Lung microvascular endothelial cell (primary cell): ENCODE data around the gene LIAS. TPM values are rescaled to one million over a fixed set of nuclear protein-coding genes. Genes with fewer than 3 reads are reported as not detected.
"Not testable (repeated sequence)": the region's sequence is repeated elsewhere in the genome, so short reads cannot be mapped to it uniquely, and the experiment has no call there.

Experiments
- DNase-seq, 2 donors: peaks; one replicate each; pipeline versions ENCODE4 v3.0.0 to v3.0.0-alpha.2; 2010; ENCODE audit warnings: low read depth in 2 of 2
- total RNA-seq: library from RNA; depleted of rRNA; stranded (reverse); fragments of >200 nt; gene quantifications from 2 replicates; pipeline ENCODE4 v1.2.1, GENCODE V29; 2014

Gene LIAS
- total RNA-seq, 1 donor from 2014 or later = 2.6 TPM

DNA sequence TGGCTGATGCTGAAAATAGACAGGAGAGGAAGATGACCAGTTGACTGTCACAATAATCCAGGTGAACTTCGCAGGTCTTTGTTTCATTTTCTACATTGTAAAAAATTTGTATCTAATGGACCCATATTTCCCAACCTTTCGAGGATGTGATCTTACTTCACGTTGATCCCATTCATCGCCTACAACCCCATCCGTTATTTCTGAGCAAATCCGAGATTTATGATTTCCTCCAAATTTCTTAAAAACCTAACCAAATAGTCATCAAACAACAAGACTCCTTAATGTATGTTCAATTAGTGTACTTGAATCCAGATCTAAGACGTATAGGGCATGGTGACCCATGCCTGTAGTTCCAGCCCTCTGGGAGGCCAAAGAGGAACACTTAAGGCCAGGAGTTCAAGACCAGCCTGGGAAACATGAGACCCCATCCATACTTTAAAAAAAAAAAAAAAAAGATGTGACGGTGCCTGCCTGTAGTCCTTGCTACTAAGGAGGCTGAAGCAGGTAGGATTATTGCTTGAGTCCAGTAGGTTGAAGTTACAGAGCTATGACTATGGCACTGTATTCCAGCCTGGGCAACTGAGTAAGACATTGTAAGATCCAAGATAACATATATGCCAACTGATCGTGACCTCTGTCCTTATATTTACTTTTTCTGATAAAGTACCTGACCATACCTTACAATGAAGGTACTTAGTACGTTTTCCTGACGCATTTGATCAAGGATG is 5.8 kb upstream of the LIAS start:
- no peak for DNase-seq

DNA sequence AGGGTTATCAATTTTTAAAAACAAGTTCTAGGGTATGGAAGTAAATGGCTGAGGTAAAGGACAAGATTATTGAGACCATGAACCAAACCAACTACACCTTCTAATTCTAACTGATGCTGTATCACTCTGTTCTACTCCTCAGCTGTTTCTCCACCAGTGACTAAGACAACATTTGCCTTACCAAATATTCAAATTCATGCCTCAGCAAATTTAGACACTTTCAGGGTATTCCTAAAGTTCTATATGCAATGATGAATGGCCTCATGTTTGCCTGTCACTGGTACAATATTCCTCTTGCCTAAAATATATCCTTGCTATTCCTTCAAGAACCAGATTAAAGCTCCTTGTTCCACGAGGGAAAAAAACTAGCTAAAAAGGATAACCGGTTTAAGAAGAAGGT is 5.1 kb upstream of the LIAS start:
- no peak for DNase-seq

DNA sequence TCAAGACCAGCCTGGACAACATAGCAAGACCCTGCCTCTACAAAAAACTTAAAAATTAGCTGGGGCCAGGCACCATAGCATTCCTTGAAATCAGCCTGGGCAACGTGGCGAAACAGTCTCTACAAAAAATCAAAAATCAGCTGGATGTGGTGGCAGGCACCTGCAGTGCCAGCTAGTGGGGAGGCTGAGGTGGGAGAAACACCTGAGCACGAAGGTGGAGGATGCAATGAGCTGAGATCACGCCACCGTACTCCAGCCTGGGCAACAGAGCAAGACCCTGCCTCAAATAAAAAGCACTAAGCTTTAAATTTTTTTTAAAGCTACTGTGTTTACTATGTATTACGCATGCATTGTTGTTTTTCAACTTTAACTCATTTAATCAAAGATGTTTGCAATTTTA is 3.4 kb upstream of the LIAS start:
- no peak for DNase-seq

DNA sequence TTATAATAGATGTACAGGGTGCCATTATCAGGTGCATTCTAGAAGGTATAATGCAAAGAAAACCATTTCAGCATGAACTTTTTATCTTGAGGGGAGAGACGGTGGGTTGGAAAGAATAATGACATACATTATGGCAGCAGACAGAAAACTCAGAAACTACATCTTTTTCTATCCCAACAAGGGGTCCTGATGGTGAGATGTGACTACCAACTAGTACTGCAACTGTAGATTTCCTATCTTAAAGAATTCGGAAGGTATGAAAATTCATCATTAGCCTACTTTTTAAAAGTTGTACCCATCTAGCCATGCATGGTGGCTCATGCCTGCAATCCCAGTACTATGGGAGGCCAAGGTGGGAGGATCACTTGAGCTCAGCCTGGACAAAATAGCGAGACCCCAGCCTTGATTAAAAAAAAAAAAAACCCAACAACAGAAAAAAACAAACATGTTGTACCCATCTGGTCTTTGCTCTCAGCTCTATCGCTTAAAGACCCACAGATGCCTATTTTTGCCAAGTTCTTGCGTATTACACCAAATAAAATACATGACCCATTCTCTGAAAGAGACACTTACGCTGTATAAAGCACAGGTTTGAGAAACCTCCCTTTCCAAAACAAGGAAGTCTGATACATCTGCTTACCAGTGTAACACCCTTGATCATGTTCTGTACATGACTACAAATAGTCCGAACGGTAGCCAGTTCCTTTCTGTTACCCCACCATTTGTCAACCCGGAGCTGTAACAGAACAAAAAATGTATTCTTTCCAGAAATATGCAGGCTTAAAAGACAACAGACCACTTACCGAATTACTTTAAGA is 1.7 kb upstream of the LIAS start:
- DNase-seq = no peak

DNA sequence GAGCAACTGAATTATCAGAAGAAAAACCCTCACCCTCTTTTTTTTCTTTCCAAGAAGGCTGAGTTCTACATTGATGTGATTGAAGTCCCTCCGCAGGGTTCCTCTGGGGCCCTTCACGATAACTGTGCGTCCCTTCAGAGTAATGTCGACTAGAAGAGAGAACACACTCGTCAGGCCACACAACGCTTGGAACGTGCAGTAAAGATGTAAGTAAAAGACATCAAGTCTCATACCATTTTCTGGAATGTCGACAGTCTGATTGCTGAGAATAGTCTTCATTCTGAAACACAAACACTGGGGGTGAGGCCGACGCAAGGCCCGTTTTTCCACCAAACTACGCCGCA is 723 bp upstream of the LIAS start:
- DNase-seq = not testable (repeated sequence)

DNA sequence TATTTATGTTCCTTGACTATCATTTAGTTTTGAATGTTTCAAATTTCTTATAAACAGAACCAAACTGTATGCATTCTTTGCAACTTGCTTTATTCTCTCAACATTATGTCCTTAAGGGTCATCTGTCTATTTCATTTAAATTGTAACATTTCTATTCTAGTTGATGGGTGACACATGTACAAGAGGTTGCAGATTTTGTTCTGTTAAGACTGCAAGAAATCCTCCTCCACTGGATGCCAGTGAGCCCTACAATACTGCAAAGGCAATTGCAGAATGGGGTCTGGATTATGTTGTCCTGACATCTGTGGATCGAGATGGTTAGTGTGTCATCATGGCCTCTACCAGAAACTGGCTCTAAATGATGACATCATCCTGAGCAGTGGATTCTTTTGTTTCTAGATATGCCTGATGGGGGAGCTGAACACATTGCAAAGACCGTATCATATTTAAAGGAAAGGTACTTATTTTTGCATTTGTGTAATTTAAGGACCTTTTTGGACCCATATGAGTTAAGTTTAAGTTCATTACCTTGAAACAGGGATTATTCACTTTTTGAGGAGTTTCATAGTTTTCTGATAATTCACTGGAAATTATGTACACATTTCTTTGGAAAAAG is 6.1 kb downstream of the LIAS start:
- peak; percentile 76 to 87 for DNase-seq

DNA sequence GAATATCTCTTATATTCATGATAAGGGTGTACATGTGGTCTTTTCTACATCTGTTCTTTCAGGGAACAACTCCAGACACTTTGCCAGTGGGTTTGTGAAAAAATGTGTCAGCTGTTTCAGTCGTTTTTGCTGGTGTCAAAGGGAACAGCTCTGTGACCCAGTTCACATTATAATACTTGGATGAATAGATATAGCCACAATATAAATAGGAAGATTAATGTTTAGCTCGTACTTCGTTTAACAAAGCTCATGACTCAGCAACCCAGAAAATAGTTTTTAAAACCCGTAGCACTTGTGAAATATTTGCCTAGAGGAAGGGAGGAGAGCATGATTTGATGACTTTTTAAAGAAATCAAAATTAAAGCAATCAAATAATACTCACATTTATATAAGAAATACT is 7.9 kb downstream of the LIAS start:
- no peak for DNase-seq

DNA sequence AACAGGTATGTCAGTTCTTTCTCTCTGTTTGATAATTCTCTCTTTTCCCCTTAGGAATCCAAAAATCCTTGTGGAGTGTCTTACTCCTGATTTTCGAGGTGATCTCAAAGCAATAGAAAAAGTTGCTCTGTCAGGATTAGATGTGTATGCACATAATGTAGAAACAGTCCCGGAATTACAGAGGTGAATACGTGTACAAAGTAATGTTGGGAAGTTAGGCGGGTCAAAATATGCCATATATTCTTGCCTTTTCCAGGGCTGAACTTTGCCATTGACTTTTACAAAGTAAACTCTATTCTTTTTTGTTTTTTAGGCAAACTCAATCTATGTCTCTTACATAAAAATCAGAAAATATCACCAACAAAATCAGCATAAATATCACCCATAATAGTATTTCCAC is 8.6 kb downstream of the LIAS start:
- DNase-seq = no peak

DNA sequence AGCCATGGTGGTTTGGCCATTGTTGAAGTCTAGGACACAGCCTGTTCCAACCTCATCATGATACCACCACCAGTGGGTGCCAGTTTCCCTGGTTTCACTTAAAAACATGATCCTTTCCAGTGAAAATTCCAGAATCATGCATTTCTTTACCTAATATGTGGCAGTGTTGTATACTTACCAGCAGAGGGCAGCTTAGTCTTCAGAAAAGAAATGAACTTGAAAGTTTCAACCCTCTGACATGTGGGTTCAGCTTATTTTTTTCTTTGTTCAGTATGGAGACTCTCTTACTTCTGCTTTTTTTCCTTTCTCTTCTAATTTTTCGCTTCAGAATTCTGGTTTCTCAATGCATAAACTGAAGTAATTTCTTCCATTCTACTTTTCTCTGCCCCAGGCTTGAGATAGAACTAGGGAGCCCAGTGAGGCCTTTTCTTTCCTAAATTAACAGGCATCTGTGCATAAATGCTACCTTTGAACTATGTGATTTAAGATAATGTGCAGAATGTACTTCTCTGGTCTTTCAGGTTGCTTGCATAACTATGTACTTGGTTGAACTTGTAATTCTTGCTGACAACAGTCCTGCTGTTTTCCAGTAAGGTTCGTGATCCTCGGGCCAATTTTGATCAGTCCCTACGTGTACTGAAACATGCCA is 10.7 kb downstream of the LIAS start:
- peak; percentile 89 to 90 for DNase-seq

DNA sequence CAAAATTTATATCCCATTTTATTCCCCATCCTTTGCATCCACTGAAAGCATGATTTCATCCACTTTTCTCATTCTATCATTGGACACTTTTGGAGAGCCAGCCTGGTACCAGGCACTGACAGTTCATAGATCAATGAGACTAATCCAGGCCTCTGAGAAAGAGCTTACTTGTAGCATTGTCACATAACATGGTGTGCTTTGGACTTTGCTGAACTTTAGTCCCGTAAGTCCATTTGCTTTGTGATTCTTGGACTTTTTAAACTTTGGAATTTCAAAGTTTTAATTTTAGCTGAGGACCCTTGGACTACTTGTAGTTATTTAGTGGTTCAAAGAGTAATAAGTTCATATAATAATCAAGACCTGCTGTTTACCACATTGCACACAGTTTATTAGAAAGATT is 11.5 kb downstream of the LIAS start:
- DNase-seq = no peak

DNA sequence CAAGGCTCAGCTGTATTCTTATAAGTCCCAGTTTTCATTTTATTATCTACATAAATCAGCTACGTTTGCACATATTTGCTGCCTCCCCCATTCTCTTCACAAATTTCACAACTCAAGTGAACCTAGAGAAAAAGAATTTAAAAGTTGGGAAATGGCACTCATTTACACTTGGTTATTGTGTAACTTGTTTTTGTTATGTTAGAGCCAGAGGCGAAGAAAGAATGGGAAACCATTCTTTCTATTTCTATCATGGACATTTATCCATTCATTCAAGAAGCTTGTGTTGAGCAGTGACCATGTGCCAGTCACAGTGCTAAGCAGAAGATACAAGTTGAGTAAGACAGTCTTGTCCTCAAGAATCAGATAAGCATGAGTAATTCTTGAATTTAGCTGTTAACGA is 13.5 kb downstream of the LIAS start:
- DNase-seq = no peak

DNA sequence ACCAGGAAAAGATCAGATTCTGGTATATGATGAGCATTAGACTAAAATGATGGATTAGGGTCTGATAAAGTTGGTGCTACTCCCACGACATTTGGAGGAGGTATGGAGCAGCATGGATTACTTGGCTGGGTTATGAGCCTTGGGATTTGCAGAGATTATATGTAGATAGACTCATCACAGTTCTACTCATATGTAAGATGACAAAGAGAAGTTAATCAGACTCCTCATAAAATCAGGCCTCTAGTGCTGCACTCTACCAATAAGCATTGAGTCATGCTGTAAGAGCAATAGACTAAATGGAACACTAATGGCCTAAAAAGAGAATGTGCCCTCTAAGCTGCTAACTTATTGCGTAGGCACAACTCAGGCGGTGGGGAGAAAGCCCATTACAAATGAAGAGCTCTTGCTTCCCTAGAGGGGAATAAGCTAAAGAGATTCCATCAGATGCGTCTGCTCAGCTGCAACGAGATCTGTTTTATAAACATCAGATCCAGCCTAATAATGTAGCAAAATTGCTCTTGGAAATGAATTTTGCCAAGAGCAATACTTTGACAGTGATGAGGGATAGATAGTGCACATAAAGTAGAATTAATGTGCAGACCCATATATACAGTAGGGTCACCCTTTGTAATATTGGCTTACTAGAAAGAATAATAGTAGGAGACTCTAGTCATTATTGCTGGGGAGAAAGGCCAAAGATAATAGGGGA is 17.5 kb downstream of the LIAS start:
- peak in 1 of 2 donors; percentile 16 for DNase-seq

DNA sequence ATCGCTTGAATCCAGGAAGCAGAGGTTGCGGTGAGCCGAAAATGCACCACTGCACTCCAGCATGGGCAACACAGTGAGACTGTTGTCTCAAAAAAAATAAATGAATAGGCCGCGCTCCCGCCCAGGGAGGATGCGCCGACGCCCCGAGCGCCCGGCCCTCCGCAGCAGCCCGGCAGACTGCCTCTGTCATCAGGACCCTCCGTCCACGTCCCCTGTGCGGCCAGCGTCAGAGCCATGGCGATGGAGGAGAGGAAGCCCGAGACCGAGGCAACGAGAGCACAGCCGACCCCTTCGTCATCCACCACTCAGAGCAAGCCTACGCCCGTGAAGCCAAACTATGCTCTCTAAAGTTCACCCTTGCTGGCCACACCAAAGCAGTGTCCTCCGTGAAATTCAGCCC is 21.4 kb downstream of the LIAS start:
- DNase-seq = no peak

DNA sequence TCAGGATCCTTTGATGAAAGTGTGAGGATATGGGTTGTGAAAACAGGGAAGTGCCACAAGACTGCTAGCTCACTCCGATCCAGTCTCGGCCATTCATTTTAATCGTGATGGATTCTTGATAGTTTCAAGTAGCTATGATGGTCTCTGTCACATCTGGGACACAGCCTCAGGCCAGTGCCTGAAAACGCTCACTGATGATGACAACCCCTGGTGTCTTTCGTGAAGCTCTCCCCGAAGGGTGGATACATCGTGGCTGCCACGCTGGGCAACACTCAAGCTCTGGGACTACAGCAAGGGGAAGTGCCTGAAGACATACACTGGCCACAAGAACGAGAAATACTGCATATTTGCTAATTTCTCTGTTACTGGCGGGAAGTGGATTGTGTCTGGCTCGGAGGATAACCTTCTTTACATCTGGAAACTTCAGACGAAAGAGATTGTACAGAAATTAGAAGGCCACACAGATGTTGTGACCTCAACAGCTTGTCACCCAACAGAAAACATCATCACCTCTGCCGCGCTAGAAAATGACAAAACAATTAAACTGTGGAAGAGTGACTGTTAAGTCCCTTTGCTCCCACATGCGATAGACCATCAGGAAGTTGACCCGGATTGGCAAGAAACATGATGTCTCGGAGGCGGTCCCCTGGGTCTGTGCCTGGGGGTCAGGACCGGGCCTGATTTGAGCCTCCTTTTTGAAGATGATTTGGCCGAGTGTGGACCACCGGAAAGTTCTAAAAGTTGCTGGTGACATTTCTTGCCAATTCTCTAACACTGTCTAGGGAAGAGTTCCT is 22.2 kb downstream of the LIAS start:
- no peak for DNase-seq

DNA sequence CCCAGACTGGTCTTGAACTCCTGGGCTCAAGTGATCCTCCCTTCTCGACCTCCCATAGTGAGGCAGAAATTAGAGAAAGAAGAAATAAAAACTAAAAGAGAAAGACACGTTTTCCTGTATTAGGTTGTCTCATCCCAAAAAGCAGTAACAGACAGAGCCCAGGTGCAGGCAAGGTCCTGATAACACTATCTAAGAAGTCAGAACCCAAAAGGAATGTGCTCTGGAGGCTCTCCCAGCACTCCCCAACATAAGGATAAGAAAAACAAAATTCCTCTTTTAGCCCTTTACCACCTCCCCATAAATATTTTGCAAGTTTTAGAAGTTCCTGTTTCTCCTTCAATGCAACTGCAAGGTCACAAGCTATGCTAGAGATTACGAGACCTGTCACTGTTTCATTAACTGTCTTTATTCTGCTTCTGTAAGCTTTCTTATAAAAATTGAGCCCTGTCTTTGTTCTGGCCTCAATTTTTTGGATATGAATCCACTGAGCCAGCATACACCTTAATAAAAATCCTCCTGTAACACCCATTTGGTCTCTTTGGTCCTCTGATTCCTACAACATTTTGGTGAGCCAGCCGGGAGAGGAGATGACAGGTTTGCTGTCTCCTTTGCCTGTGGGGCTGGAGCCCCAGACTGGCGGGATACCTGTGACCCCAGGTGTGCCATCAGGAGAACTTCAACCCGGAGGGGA is 25.9 kb downstream of the LIAS start:
- DNase-seq = no peak

DNA sequence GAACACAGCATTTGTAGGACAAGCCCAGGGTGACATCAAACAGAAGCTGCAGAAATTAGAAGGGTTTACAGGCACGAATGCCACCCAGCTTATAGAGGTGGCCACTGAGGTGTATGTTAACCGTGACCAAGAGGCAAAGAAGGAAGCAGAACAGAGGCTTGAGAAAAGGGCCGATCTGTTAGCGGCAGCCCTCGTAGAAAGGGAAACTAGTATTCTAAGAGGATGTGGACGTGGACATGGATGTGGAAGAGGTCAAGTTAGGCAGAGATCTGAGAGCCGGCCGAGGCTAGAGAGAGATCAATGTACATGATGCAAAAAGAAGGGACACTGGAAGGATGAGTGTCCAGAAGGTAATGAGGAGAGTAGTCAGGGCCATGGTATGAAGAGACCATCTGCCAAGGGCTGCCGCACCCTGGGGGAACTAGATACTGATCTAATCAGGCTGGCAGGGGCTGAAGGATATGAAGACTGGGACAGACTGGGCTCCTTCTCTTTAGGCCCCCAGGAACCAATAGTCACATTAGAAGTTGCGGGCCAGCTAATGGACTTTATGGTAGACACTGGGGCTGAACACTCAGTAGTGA is 27.5 kb downstream of the LIAS start:
- DNase-seq = no peak

DNA sequence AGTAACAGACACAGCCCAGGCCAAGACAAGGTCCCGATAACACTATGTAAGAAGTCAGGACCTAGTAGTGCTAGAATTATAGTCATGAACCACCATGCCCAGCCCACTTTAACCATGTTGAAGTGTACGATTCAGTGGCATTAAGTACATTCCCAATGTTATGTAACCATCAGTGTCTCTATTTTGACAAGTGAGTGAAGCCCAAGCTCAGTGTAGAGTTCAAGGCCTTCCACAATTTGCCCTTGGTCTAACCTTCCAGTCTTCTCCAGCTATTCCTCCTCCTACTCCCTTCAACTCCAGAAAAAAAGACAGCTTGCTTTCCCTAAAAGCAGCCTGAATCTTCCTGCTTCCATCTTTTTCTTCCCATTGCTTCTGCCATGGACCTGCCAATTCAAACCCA is 31.5 kb downstream of the LIAS start:
- DNase-seq = no peak

DNA sequence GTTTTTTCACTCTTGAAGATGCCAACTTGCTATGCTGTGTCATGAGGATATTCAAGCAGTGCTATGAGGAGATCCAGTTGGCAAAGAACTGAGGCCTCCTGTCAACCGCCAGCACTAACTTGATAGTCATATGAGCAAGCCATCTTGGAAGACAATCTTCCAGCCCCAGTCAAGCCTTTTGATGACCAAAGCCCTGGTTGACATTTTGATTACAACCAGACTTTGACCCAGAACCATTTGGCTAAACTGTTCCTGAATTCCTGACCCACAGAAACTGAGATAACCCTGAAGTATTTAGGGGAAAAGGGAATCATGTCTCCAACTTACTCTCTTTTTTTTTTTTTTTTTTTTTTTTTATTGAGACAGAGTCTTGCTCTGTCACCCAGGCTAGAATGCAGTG is 35.5 kb downstream of the LIAS start:
- no peak for DNase-seq

DNA sequence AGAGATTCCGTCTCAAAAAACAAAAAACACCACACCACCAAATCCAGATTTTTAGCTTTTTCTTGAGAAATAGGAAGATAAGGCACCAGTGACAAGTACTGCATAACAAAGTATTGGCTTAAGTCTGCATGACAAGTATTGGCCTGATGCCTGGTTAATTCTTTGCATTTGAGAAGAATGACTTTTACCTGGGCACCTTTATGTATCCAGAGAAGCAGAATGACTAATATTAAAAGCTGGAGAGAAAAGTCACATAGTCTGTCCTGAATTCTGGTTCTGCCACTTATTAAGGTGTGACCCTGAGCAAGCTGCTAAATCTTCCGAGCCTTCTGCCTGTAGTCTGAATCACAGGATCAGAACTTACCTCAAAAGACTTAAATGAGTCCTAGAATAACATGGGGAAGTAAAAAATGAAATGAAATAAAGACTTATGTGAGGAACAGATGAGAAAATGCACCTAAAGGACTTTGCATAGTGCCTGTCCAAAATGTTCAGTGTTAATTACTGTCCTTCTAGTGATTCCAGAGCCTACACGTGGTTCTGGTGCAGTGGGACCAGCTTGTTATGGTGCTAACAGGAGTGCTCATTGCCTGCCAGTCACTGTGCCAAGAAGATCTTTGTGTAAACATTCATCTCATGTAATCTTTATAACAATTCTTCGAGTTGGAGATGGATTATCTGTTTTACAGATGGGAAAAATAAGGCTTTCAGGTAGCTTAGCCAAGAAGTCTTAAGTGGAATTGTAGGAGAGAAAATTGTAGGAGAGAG is 36.8 kb downstream of the LIAS start:
- DNase-seq = no peak
